GM10266 (cell line): ENCODE results near the gene PPP1R12C.
"Not testable (repeated sequence)": the region's sequence is repeated elsewhere in the genome, so short reads cannot be mapped to it uniquely, and the experiment has no call there.

ENCODE experiments used
- DNase-seq: peaks from one replicate; pipeline ENCODE4 v3.0.0; 2012; ENCODE audit errors: extremely low spot score
- CTCF ChIP-seq: IDR thresholded peaks from 2 replicates; pipeline ENCODE4 v1.5.1; 2012; ENCODE audit warnings: mild to moderate bottlenecking, low read depth; ENCODE audit not compliant: control insufficient read depth, insufficient read depth; ENCODE audit errors: missing control alignments

PPP1R12C gene

DNA sequence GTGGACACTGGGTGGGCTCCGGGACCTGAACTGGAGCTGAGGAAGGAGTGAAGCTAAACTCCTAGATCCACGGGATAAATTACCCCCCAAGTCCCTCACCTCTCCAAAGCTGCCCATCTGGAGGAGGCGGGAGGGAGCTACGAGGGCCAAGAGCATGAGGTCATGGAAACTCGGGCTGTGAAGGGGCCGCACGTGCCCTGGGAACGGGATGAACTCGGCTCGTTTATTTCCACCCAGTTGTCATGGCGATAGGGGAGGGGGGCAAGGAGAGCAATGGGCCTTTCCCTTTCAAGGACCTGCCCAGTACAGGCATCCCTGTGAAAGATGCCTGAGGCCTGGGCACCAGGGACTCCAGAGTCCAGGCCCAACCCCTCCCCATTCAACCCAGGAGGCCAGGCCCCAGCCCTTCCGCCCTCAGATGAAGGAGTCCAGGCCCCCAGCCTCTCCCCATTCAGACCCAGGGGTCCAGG lies 3.8 kb downstream of the PPP1R12C start:
- no peak for DNase-seq
- no peak for TF ChIP-seq CTCF

DNA sequence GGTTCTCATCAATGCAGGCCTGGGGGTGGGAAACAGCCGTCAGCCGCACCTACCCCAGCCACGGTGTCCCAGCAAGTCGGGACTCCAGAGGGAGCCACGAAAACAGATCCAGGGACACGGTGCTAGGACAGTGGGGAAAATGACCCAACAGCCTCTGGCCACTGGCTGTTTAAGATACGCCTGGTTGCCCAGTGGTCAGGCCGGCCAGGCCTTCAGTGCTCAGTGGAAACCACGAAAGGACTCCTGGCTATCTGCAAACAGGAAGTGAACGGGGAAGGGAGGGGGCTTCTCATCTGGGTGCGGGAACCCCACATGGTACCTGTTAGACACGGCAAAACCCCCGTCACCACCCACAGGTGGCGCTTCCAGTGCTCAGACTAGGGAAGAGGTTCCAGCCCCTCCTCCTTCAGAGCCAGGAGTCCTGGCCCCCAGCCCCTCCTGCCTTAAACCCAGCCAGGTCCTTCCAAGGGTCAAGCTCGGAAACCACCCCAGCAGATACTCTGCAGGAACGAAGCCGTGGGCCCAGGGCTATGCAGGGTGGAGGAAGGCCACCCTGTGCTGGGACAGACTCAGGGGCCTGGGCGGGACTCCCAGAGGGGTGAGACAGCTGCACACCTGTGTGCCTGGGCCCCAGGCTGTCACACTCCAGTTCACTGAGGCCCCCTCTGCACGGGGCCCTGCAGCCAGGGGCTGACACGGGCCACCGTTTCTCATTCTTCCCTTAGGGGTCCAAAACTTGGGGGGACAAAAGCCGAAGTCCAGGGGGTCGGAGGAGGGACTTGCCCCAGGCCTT lies 4.5 kb downstream of the PPP1R12C start:
- DNase-seq: no peak
- TF ChIP-seq CTCF: no peak

DNA sequence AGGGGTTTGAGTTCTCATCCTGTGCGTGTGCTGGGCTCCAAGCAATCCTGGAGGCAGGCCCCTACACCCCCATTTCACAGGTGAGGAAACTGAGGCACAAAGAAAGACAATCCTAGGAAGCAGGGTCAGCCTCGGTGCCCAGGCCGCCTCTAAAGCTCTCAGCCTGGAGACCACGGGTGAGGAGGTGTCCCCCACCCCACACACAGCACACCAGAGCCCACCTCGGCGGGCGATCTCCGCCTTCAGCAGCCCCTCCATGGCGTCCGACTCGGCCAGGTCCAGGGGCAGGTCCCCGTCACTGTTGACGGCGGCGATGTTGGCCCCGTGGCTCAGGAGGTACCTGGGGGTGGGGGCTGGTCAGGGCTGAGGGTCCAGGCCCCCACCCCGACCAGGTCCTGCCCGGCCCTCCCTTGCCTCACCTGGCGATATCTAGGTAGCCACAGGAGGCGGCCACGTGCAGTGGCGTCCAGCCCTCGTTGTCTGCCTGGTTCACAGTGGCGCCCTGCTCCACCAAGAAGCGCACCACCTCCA lies 5.1 kb downstream of the PPP1R12C start:
- DNase-seq: no peak
- TF ChIP-seq CTCF: no peak

GRCh38 chr19:55111238-55111831 lies 6.1 kb downstream of the PPP1R12C start:
- TF ChIP-seq CTCF: no peak

GRCh38 chr19:55109527-55110291 lies 7.7 kb downstream of the PPP1R12C start:
- DNase-seq: no peak
- no peak for TF ChIP-seq CTCF

More at GRCh38 chr19:55111238-55111831, 6.1 kb downstream of the PPP1R12C start:
- DNase-seq: no peak

GRCh38 chr19:55107252-55107651 lies 10.2 kb downstream of the PPP1R12C start:
- DNase-seq: not testable (repeated sequence)

GRCh38 chr19:55106591-55106990 lies 10.8 kb downstream of the PPP1R12C start:
- no peak for DNase-seq
- no peak for TF ChIP-seq CTCF
